Ammon's horn (tissue), 1 donor: ENCODE data around the gene KLK12.

Experiments
- DNase-seq: peaks from one replicate; pipeline ENCODE4 v3.0.0-alpha.2; 2016; ENCODE audit warnings: low spot score

The KLK12 gene

GRCh38 chr19:51034704-51035103 is at the start of gene KLK12:
Gene KLK12 (minus strand): TSS chr19:51035002. CDS start chr19:51034621, 381 bp downstream.
- DNase-seq = no peak

GRCh38 chr19:51084505-51084904 is 49.7 kb upstream of the KLK12 start:
- no peak for DNase-seq

GRCh38 chr19:51083783-51084182 is 49.0 kb upstream of the KLK12 start:
- no peak for DNase-seq

GRCh38 chr19:51083181-51083580 is 48.4 kb upstream of the KLK12 start:
- no peak for DNase-seq

- no peak for DNase-seq
Observed at GRCh38 chr19:51082611-51083010, 47.8 kb upstream of the KLK12 start, which contains the start of gene KLK14. Gene KLK14 (minus strand): TSS chr19:51082887. CDS start chr19:51082614, 273 bp downstream.

- DNase-seq = no peak
Observed at GRCh38 chr19:51081476-51081875, 46.7 kb upstream of the KLK12 start.

- DNase-seq = no peak
Observed at GRCh38 chr19:51079481-51080110, 44.8 kb upstream of the KLK12 start.

GRCh38 chr19:51078731-51079130 is 43.9 kb upstream of the KLK12 start:
- no peak for DNase-seq

- DNase-seq = no peak
Observed at GRCh38 chr19:51078104-51078503, 43.3 kb upstream of the KLK12 start.

- no peak for DNase-seq
Observed at GRCh38 chr19:51076631-51077213, 41.9 kb upstream of the KLK12 start.

GRCh38 chr19:51075998-51076397 is 41.2 kb upstream of the KLK12 start:
- no peak for DNase-seq

- no peak for DNase-seq
Observed at GRCh38 chr19:51071095-51071405, 36.2 kb upstream of the KLK12 start.

GRCh38 chr19:51070334-51071094 is 35.7 kb upstream of the KLK12 start:
- no peak for DNase-seq

GRCh38 chr19:51066393-51067186 is 31.8 kb upstream of the KLK12 start:
- DNase-seq = no peak

- no peak for DNase-seq
Observed at GRCh38 chr19:51065221-51065960, 30.6 kb upstream of the KLK12 start.

GRCh38 chr19:51064534-51065220 is 29.9 kb upstream of the KLK12 start, which contains the start of gene KLK13:
Gene KLK13 (minus strand): TSS chr19:51065092. CDS start chr19:51065067, 25 bp downstream.
- DNase-seq = no peak

- no peak for DNase-seq
Observed at GRCh38 chr19:51063664-51064063, 28.9 kb upstream of the KLK12 start.

GRCh38 chr19:51060973-51061372 is 26.2 kb upstream of the KLK12 start:
- DNase-seq = no peak

- DNase-seq = no peak
Observed at GRCh38 chr19:51060336-51060735, 25.5 kb upstream of the KLK12 start.

- DNase-seq = no peak
Observed at GRCh38 chr19:51059715-51060114, 24.9 kb upstream of the KLK12 start.

- no peak for DNase-seq
Observed at GRCh38 chr19:51055866-51056265, 21.1 kb upstream of the KLK12 start.
